SK-N-SH (cell line): Measurements from ENCODE around the gene FGF9. TPM values are rescaled to one million over a fixed set of nuclear protein-coding genes. Genes with fewer than 3 reads are reported as not detected.

Experiments
- CTCF ChIA-PET: fragments of 300-600, 350-600 bp; formaldehyde crosslinking; extraction: SDS; loops from one replicate; lab custom pipeline; 2021; lab: Yijun Ruan, JAX
- POLR2A ChIA-PET: fragments of 350-600 bp; sonication (Branson Sonifier 250); formaldehyde crosslinking; extraction: SDS; loops from one replicate; lab custom pipeline; 2020; ENCODE audit warnings: antibody characterized with exemption, inconsistent platforms; lab: Yijun Ruan, JAX
- DNase-seq: peaks from one replicate; pipeline ENCODE4 v3.0.0; 2012
- H2AFZ ChIP-seq: fragments of 200-600 bp; sonication (generic); 2 replicates; pipeline ENCODE4 v1.8.1; 2016; ENCODE audit warnings: antibody characterized with exemption, mild to moderate bottlenecking, low read depth
- H3F3A ChIP-seq: fragments of 200-600 bp; sonication (generic); replicated peaks from 2 replicates; pipeline ENCODE3; 2016; ENCODE audit warnings: antibody characterized with exemption, mild to moderate bottlenecking; ENCODE audit not compliant: insufficient read depth
- H3K27ac ChIP-seq, 2 experiments: fragments of 200-500 bp in 1 of 2; fragments of 200-600 bp in 1 of 2; sonication (Bioruptor generic) in 1 of 2; sonication (generic), shearing (Covaris generic) in 1 of 2; 2 replicates each; pipeline versions ENCODE4 v1.5.1 to v1.6.1; 2014 to 2016; ENCODE audit warnings: low read depth in 2 of 2, inconsistent platforms in 1 of 2, low read length in 1 of 2, mild to moderate bottlenecking in 1 of 2, mixed read lengths in 1 of 2
- H3K27me3 ChIP-seq: fragments of 200-600 bp; sonication (generic), shearing (Covaris generic); 2 replicates; pipeline ENCODE4 v1.6.1; 2016; ENCODE audit warnings: mixed run types; ENCODE audit not compliant: insufficient read depth
- H3K36me3 ChIP-seq, 2 experiments: fragments of 200-500 bp in 1 of 2; fragments of 200-600 bp in 1 of 2; sonication (Bioruptor generic) in 1 of 2; sonication (generic) in 1 of 2; replicated peaks in 1 of 2; 2 replicates each; pipeline versions ENCODE3 to v1.5.1; 2014 to 2016; ENCODE audit warnings: low read length in 1 of 2, mild to moderate bottlenecking in 1 of 2; ENCODE audit not compliant: insufficient read depth in 2 of 2, control insufficient read depth in 1 of 2
- H3K4me1 ChIP-seq, 2 experiments: fragments of 200-500 bp in 1 of 2; fragments of 200-600 bp in 1 of 2; sonication (Bioruptor generic) in 1 of 2; sonication (generic), shearing (Covaris generic) in 1 of 2; 2 replicates each; pipeline versions ENCODE4 v1.5.1 to v1.6.1; 2014 to 2016; ENCODE audit warnings: low read depth in 1 of 2, low read length in 1 of 2, mixed run types in 1 of 2; ENCODE audit not compliant: insufficient read depth in 2 of 2, control insufficient read depth in 1 of 2
- H3K4me2 ChIP-seq: fragments of 200-600 bp; sonication (generic), shearing (Covaris generic); 2 replicates; pipeline ENCODE4 v1.6.1; 2017; ENCODE audit warnings: mixed run types
- H3K4me3 ChIP-seq, 2 experiments: fragments of 200-500 bp in 1 of 2; fragments of 200-600 bp in 1 of 2; sonication (Bioruptor generic) in 1 of 2; sonication (generic), shearing (Covaris generic) in 1 of 2; 2 replicates each; pipeline versions ENCODE4 v1.5.1 to v1.8.1; 2014 to 2016; ENCODE audit warnings: low read depth in 2 of 2, inconsistent platforms in 1 of 2, low read length in 1 of 2, mild to moderate bottlenecking in 1 of 2, mixed read lengths in 1 of 2, moderate library complexity in 1 of 2
- H3K79me2 ChIP-seq: fragments of 200-600 bp; sonication (generic); 2 replicates; pipeline ENCODE4 v1.8.1; 2017; ENCODE audit warnings: mild to moderate bottlenecking; ENCODE audit not compliant: insufficient read depth
- H3K9ac ChIP-seq: fragments of 200-600 bp; sonication (generic); 2 replicates; pipeline ENCODE4 v1.6.1; 2017; ENCODE audit warnings: mixed run types
- H3K9me2 ChIP-seq: fragments of 200-600 bp; sonication (generic); 2 replicates; pipeline ENCODE4 v1.6.1; 2017; ENCODE audit warnings: mixed run types
- H3K9me3 ChIP-seq: fragments of 200-600 bp; sonication (generic); 2 replicates; pipeline ENCODE4 v1.6.1; 2017; ENCODE audit warnings: mixed run types, mild to moderate bottlenecking, moderate library complexity
- H4K20me1 ChIP-seq: fragments of 200-600 bp; sonication (generic); 2 replicates; pipeline ENCODE4 v1.6.1; 2017; ENCODE audit warnings: mild to moderate bottlenecking, mixed run types; ENCODE audit not compliant: insufficient read depth
- ELF1 ChIP-seq: IDR thresholded peaks from 2 replicates; pipeline ENCODE4 v1.4.0; 2012
- EP300 ChIP-seq, 2 experiments: IDR thresholded peaks; 2 replicates each; pipeline versions ENCODE4 v1.4.0 to v1.6.1; 2012; ENCODE audit warnings: borderline replicate concordance in 1 of 2, low read depth in 1 of 2, low read length in 1 of 2
- FOXJ3 ChIP-seq: sonication (generic); formaldehyde crosslinking; IDR thresholded peaks from 2 replicates; pipeline ENCODE4 v1.5.1; 2020; ENCODE audit warnings: mild to moderate bottlenecking, missing genetic modification reagents
- GABPA ChIP-seq: IDR thresholded peaks from 2 replicates; pipeline ENCODE4 v1.4.0; 2012; ENCODE audit warnings: low read depth, mild to moderate bottlenecking
- JUND ChIP-seq: IDR thresholded peaks from 2 replicates; pipeline ENCODE4 v1.4.0; 2012
- NFIC ChIP-seq: IDR thresholded peaks from 2 replicates; pipeline ENCODE4 v1.4.0; 2012; ENCODE audit warnings: borderline replicate concordance
- NRF1 ChIP-seq: IDR thresholded peaks from 2 replicates; pipeline ENCODE4 v1.6.1; 2012; ENCODE audit warnings: low read depth, mild to moderate bottlenecking, low read length
- RFX5 ChIP-seq: IDR thresholded peaks from 2 replicates; pipeline ENCODE4 v1.6.1; 2012; ENCODE audit warnings: mild to moderate bottlenecking, improper control_type of control experiment, low read length
- RXRA ChIP-seq: IDR thresholded peaks from 2 replicates; pipeline ENCODE4 v1.4.0; 2012; ENCODE audit warnings: low read depth, mild to moderate bottlenecking, borderline replicate concordance
- SIN3A ChIP-seq: IDR thresholded peaks from 2 replicates; pipeline ENCODE4 v1.6.1; 2012; ENCODE audit warnings: low read depth, mild to moderate bottlenecking, low read length, moderate library complexity, borderline replicate concordance
- TCF12 ChIP-seq: IDR thresholded peaks from 2 replicates; pipeline ENCODE4 v1.4.0; 2012
- YY1 ChIP-seq: IDR thresholded peaks from 2 replicates; pipeline ENCODE4 v1.4.0; 2012; ENCODE audit warnings: low read depth, mild to moderate bottlenecking
- WGBS: methylation state at CpG from one replicate; pipeline ENCODE4 v1.1.6; 2017; ENCODE audit warnings: low lambda C conversion rate; 5-methylcytosine and 5-hydroxymethylcytosine counted together
- polyA plus RNA-seq, 3 experiments: library from polyadenylated mRNA; depleted of rRNA; stranded (reverse); fragments of >200 nt; gene quantifications; 2 replicates each; pipeline ENCODE4 v1.2.3, GENCODE V29; 2012
- TF ChIP-seq, protein P1 (sequence below): IDR thresholded peaks from 2 replicates; pipeline ENCODE4 v1.6.1; 2012; ENCODE audit warnings: mild to moderate bottlenecking, low read depth, low read length, moderate library complexity
- TF ChIP-seq, protein P2 (sequence below): IDR thresholded peaks from 2 replicates; pipeline ENCODE4 v1.4.0; 2012; ENCODE audit warnings: low read depth, borderline replicate concordance
- TF ChIP-seq, protein P3 (sequence below): fragments of 200-600 bp; sonication (generic); IDR thresholded peaks from 2 replicates; pipeline ENCODE4 v1.6.1; 2017; ENCODE audit warnings: antibody characterized with exemption, mild to moderate bottlenecking, moderate library complexity
- TF ChIP-seq, protein P4 (sequence below): fragments of 150-350 bp; IDR thresholded peaks from 2 replicates; pipeline ENCODE4 v1.6.1; 2017; ENCODE audit warnings: antibody characterized with exemption, low read length, low read depth, borderline replicate concordance

The FGF9 gene
- polyA plus RNA-seq (2012; rRNA removed): not detected in 2 replicates
- not detected in 2 replicates for polyA plus RNA-seq (2012; cell fraction: cytosol; rRNA removed)
- polyA plus RNA-seq (2012; cell fraction: nucleus; rRNA removed): not detected in 2 replicates

DNA sequence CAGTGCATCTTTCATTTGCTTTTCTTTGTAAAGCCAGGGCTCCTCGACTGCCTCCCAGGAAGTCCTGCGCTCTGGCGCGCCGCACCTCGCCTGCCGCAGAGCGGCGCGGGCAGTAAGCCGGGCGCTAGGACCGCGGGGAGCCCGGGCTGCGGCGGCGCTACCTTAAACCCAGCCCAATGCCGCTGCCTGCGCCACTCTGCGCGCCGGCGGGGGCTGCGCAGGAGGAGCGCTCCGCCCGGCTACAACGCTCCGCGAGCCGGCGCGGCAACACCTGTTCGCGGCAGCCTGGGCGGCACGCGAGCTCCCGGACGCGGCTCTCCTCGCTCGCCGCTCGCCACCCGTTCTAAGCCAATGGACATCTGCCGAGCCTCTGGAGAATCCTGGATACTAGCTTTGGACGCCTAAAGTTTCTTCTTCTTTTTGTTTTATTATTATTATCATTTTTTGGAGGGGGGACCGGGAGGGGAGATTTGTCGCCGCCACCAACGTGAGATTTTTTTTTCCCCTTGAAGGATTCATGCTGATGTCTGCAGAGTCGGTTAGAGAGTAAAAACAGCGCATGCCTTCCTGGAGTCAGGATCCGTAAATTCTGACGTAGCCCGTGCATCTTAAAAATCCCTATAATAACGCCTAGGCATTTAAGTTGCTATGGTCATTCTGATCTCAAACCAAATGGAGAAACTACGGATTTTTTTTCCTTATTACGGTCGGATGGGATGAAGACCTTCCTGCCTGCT, at the start of gene FGF9:
FGF9 (plus strand) TSS at position 191 of the 737 bp plus-strand sequence. CDS start 840 bp downstream, outside the sequence.
- ChIA-PET CTCF (interaction anchor here (0.6 to 2.4 kb wide), 6 partner anchors 11 to 842 kb away, joined by 3 to 8 read pairs (median 4); no protein-coding TSS in a partner anchor), POLR2A (no interaction called here)
- peaks cover 10% of the 10 kb centered on the region for H3F3A ChIP-seq
- H3K36me3 ChIP-seq: no peaks in the 10 kb centered on the region
- WGBS: 1% methylated on average over 45 of the region's 62 CpGs
- peak; percentile 84 for DNase-seq
- H3K9ac ChIP-seq: no peak within 1 kb of the TSS
- H3K9me3 ChIP-seq: no peaks in the 10 kb centered on the region
- H2AFZ ChIP-seq: peak within 1 kb of the TSS; percentile 80
- peak within 1 kb of the TSS; percentile 42 to 61 for H3K4me3 ChIP-seq
- no peaks in the 10 kb centered on the region for H3K9me2 ChIP-seq
- no peak within 1 kb of the TSS for H3K27ac ChIP-seq
- H3K4me1 ChIP-seq: peaks cover 3 to 8% of the 10 kb centered on the region in 2 experiments; a peak in 3 of 4 replicates
- H4K20me1 ChIP-seq: no peaks in the 10 kb centered on the region
- H3K4me2 ChIP-seq: peak within 1 kb of the TSS; percentile 81
- H3K79me2 ChIP-seq: no peaks in the 10 kb centered on the region
- peak; percentile 49 for TF ChIP-seq NRF1
- no peak for TF ChIP-seq NFIC
- H3K27me3 ChIP-seq: peaks cover 79% of the 10 kb centered on the region

DNA sequence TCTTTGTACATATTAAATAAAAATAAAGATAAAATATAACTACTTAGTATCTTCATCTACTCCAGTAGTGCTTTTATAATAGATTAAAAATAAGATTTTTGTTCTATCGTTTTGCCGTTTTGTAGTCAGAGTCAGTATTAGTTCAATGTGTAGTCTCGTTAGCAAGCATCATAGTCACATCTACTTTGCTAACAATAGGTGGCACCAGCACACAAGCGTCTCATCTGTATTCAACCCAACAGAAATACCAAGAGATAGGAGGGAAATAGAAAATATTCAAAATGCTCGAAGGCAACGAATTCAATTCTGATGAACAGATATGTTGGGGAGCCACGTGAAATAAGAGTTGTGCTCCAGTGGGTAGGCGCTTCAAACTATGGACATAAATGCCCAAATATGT, 45.5 kb upstream of the FGF9 start:
- Histone ChIP-seq H3K27ac (no peak overlapping the region), H3K79me2 (no peaks in the 10 kb centered on the region), H4K20me1 (no peaks in the 10 kb centered on the region), H3K36me3 (no peaks in the 10 kb centered on the region), H3K4me2 (peak overlapping the region; percentile 65; the same call in 1 of the 2 replicates), H3K4me1 (no peaks in the 10 kb centered on the region), H3K9ac (no peak overlapping the region), H3K9me3 (no peaks in the 10 kb centered on the region), H3K4me3 (peak overlapping the region in 1 of 2 experiments; percentile 37; a peak in 2 of 4 replicates), H3K27me3 (peaks cover 10% of the 10 kb centered on the region; the same call in 1 of the 2 replicates), H2AFZ (peak overlapping the region; percentile 53; the same call in 1 of the 2 replicates), H3F3A (no peaks in the 10 kb centered on the region), H3K9me2 (no peaks in the 10 kb centered on the region)
- peak; percentile 36 for DNase-seq
- ChIA-PET POLR2A (no interaction called here), CTCF (interaction anchor here (0.7 to 2.6 kb wide), 2 partner anchors 11 to 1137 kb away, joined by 4 to 25 read pairs; no protein-coding TSS in a partner anchor)
- WGBS: 2% methylated on average over 8 of the region's 8 CpGs
- no peak for TF ChIP-seq FOXJ3 (CRISPR knock-in tag)
- TF ChIP-seq GABPA: no peak
- no peak for TF ChIP-seq JUND
- TF ChIP-seq, protein P1, sequence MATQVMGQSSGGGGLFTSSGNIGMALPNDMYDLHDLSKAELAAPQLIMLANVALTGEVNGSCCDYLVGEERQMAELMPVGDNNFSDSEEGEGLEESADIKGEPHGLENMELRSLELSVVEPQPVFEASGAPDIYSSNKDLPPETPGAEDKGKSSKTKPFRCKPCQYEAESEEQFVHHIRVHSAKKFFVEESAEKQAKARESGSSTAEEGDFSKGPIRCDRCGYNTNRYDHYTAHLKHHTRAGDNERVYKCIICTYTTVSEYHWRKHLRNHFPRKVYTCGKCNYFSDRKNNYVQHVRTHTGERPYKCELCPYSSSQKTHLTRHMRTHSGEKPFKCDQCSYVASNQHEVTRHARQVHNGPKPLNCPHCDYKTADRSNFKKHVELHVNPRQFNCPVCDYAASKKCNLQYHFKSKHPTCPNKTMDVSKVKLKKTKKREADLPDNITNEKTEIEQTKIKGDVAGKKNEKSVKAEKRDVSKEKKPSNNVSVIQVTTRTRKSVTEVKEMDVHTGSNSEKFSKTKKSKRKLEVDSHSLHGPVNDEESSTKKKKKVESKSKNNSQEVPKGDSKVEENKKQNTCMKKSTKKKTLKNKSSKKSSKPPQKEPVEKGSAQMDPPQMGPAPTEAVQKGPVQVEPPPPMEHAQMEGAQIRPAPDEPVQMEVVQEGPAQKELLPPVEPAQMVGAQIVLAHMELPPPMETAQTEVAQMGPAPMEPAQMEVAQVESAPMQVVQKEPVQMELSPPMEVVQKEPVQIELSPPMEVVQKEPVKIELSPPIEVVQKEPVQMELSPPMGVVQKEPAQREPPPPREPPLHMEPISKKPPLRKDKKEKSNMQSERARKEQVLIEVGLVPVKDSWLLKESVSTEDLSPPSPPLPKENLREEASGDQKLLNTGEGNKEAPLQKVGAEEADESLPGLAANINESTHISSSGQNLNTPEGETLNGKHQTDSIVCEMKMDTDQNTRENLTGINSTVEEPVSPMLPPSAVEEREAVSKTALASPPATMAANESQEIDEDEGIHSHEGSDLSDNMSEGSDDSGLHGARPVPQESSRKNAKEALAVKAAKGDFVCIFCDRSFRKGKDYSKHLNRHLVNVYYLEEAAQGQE: no peak
- TF ChIP-seq SIN3A: no peak
- no peak for TF ChIP-seq YY1
- TF ChIP-seq ELF1: no peak
- no peak for TF ChIP-seq RXRA
- no peak for TF ChIP-seq TCF12
- no peak for TF ChIP-seq EP300 (IDR thresholded peaks at IDR 0.05; ENCODE audit: borderline replicate concordance in 1 of 2, low read depth in 1 of 2, low read length in 1 of 2)
- TF ChIP-seq, protein P2, sequence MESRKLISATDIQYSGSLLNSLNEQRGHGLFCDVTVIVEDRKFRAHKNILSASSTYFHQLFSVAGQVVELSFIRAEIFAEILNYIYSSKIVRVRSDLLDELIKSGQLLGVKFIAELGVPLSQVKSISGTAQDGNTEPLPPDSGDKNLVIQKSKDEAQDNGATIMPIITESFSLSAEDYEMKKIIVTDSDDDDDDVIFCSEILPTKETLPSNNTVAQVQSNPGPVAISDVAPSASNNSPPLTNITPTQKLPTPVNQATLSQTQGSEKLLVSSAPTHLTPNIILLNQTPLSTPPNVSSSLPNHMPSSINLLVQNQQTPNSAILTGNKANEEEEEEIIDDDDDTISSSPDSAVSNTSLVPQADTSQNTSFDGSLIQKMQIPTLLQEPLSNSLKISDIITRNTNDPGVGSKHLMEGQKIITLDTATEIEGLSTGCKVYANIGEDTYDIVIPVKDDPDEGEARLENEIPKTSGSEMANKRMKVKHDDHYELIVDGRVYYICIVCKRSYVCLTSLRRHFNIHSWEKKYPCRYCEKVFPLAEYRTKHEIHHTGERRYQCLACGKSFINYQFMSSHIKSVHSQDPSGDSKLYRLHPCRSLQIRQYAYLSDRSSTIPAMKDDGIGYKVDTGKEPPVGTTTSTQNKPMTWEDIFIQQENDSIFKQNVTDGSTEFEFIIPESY: no peak
- TF ChIP-seq RFX5: no peak
- TF ChIP-seq, protein P3, sequence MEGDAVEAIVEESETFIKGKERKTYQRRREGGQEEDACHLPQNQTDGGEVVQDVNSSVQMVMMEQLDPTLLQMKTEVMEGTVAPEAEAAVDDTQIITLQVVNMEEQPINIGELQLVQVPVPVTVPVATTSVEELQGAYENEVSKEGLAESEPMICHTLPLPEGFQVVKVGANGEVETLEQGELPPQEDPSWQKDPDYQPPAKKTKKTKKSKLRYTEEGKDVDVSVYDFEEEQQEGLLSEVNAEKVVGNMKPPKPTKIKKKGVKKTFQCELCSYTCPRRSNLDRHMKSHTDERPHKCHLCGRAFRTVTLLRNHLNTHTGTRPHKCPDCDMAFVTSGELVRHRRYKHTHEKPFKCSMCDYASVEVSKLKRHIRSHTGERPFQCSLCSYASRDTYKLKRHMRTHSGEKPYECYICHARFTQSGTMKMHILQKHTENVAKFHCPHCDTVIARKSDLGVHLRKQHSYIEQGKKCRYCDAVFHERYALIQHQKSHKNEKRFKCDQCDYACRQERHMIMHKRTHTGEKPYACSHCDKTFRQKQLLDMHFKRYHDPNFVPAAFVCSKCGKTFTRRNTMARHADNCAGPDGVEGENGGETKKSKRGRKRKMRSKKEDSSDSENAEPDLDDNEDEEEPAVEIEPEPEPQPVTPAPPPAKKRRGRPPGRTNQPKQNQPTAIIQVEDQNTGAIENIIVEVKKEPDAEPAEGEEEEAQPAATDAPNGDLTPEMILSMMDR: peak; percentile 66
- TF ChIP-seq, protein P4, sequence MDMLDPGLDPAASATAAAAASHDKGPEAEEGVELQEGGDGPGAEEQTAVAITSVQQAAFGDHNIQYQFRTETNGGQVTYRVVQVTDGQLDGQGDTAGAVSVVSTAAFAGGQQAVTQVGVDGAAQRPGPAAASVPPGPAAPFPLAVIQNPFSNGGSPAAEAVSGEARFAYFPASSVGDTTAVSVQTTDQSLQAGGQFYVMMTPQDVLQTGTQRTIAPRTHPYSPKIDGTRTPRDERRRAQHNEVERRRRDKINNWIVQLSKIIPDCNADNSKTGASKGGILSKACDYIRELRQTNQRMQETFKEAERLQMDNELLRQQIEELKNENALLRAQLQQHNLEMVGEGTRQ: no peak
